Upper lobe of left lung (tissue), 4 donors: Measurements from ENCODE around the gene ZKSCAN8.

ENCODE experiments used
- CTCF ChIP-seq, 6 experiments: fragments of 450-650 bp in 4 of 6; fragments of 200-600 bp in 2 of 6; sonication (generic) in 2 of 6; IDR thresholded peaks; one replicate each; pipeline ENCODE4 v1.5.1; 2016 to 2019; ENCODE audit warnings: antibody characterized with exemption in 6 of 6
- EP300 ChIP-seq, 4 donors: sonication (generic); formaldehyde crosslinking; IDR thresholded peaks; one replicate each; pipeline ENCODE4 v1.5.1; 2017; ENCODE audit warnings: antibody characterized with exemption in 4 of 4, control low read depth in 2 of 4
- POLR2A ChIP-seq, 4 donors: fragments of 450-650 bp; IDR thresholded peaks; one replicate each; pipeline ENCODE4 v1.5.1; 2016 to 2017; ENCODE audit warnings: antibody characterized with exemption in 4 of 4, mild to moderate bottlenecking in 2 of 4

GRCh38 chr6:28207510-28208110 is 65.9 kb downstream of the ZKSCAN8 start:
- no peak for TF ChIP-seq POLR2A (IDR thresholded peaks at IDR 0.05)
- TF ChIP-seq CTCF (IDR thresholded peaks at IDR 0.05), result no peak
- no peak for TF ChIP-seq EP300 (IDR thresholded peaks at IDR 0.05)
